Endodermal cell (in vitro differentiated cells): Measurements from ENCODE around the gene GFM1. TPM values are rescaled to one million over a fixed set of nuclear protein-coding genes. Genes with fewer than 3 reads are reported as not detected.

Source experiments
- DNase-seq: peaks from one replicate; pipeline ENCODE4 v3.0.0-alpha.2; 2017
- H3K27ac ChIP-seq: 2 replicates; pipeline ENCODE4 v1.5.1; 2013; ENCODE audit warnings: mild to moderate bottlenecking, low read depth, low read length, moderate library complexity
- H3K27me3 ChIP-seq: 2 replicates; pipeline ENCODE4 v1.6.1; 2013; ENCODE audit warnings: mild to moderate bottlenecking, low read length, moderate library complexity; ENCODE audit not compliant: insufficient read depth, control insufficient read depth, poor library complexity, severe bottlenecking
- H3K36me3 ChIP-seq: 2 replicates; pipeline ENCODE4 v1.7.0; 2013; ENCODE audit warnings: mild to moderate bottlenecking, low read length, moderate library complexity; ENCODE audit not compliant: control insufficient read depth, insufficient read depth
- H3K4me1 ChIP-seq: one replicate; pipeline ENCODE4 v1.7.0; 2013; ENCODE audit warnings: low read length; ENCODE audit not compliant: control insufficient read depth, insufficient read depth
- H3K4me3 ChIP-seq: 2 replicates; pipeline ENCODE4 v1.5.1; 2013; ENCODE audit warnings: mild to moderate bottlenecking, low read length, moderate library complexity
- H3K9ac ChIP-seq: 2 replicates; pipeline ENCODE4 v1.6.1; 2013; ENCODE audit warnings: mild to moderate bottlenecking, low read length, moderate library complexity; ENCODE audit not compliant: poor library complexity, severe bottlenecking; ENCODE audit errors: extremely low read depth
- H3K9me3 ChIP-seq: 2 replicates; pipeline ENCODE4 v1.6.1; 2013; ENCODE audit warnings: mild to moderate bottlenecking, low read length, moderate library complexity; ENCODE audit not compliant: control insufficient read depth
- H3K27ac Mint-ChIP-seq: 2 replicates; pipeline ENCODE4 v1.8.0; 2020; ENCODE audit warnings: mixed read lengths
- H3K27me3 Mint-ChIP-seq: 2 replicates; pipeline ENCODE4 v1.8.0; 2021; ENCODE audit warnings: mild to moderate bottlenecking, mixed read lengths; ENCODE audit not compliant: insufficient read depth
- H3K36me3 Mint-ChIP-seq: 2 replicates; pipeline ENCODE4 v1.8.0; 2020; ENCODE audit warnings: low read depth, mixed read lengths
- H3K4me1 Mint-ChIP-seq: 2 replicates; pipeline ENCODE4 v1.8.0; 2020; ENCODE audit warnings: mixed read lengths
- H3K4me3 Mint-ChIP-seq: 2 replicates; pipeline ENCODE4 v1.8.0; 2020; ENCODE audit warnings: mild to moderate bottlenecking, moderate library complexity, mixed read lengths
- H3K9me3 Mint-ChIP-seq: 2 replicates; pipeline ENCODE4 v1.8.0; 2020; ENCODE audit warnings: mild to moderate bottlenecking, mixed read lengths
- CTCF ChIP-seq: fragments of 200-600 bp; sonication (generic); conservative IDR thresholded peaks from 2 replicates; pipeline ENCODE4 v1.5.0; 2021; ENCODE audit warnings: antibody characterized with exemption, mild to moderate bottlenecking
- WGBS, 2 experiments: methylation state at CpG; one replicate each; pipeline versions ENCODE4 v1.1.5 to v1.1.7; 2013; ENCODE audit warnings: missing lambda C conversion rate in 2 of 2, mixed read lengths in 1 of 2; ENCODE audit not compliant: insufficient coverage in 1 of 2, insufficient read length in 1 of 2; 5-methylcytosine and 5-hydroxymethylcytosine counted together
- total RNA-seq, 2 donors: library from RNA; stranded (reverse); fragmentation: NEBNext Ultra II Directional in 1 of 2; extraction: Animal tissue kit (Norgen Biotek cat#: 25700) in 1 of 2; gene quantifications; 2 replicates in 1 of 2; 3 replicates in 1 of 2; pipeline ENCODE4 v1.2.1, GENCODE V29; 2021

Gene GFM1
- total RNA-seq, 2 donors from 2014 or later = 29.4 to 37.4 TPM

- Mint-ChIP-seq H3K4me1 (peaks cover 5% of the 10 kb centered on the region), H3K36me3 (no peaks in the 10 kb centered on the region), H3K9me3 (peaks cover 7% of the 10 kb centered on the region), H3K27ac (no peak overlapping the region), H3K27me3 (peaks cover 2% of the 10 kb centered on the region), H3K4me3 (no peak overlapping the region)
- no peak for DNase-seq
- Histone ChIP-seq H3K27ac (no peak overlapping the region), H3K4me3 (no peak overlapping the region), H3K9ac (no peak overlapping the region), H3K27me3 (no peaks in the 10 kb centered on the region), H3K9me3 (no peaks in the 10 kb centered on the region), H3K4me1 (no peaks in the 10 kb centered on the region), H3K36me3 (no peaks in the 10 kb centered on the region)
- no peak for TF ChIP-seq CTCF
- 94 to 97% methylated on average over 6 to 7 of the region's 7 CpGs for WGBS, 2 experiments
These were observed 3.7 kb upstream of the GFM1 start for GRCh38 chr3:158640646-158641045.

GRCh38 chr3:158642005-158642404 is 2.3 kb upstream of the GFM1 start:
- H3K27me3 ChIP-seq = no peaks in the 10 kb centered on the region
- H3K4me1 Mint-ChIP-seq = peaks cover 5% of the 10 kb centered on the region
- H3K9me3 ChIP-seq = no peaks in the 10 kb centered on the region
- no peak overlapping the region for H3K4me3 Mint-ChIP-seq
- peaks cover 2% of the 10 kb centered on the region for H3K27me3 Mint-ChIP-seq
- DNase-seq = no peak
- WGBS, 2 experiments = 83 to 98% methylated on average over 1 to 7 of the region's 7 CpGs
- no peak overlapping the region for H3K9ac ChIP-seq
- H3K9me3 Mint-ChIP-seq = peaks cover 7% of the 10 kb centered on the region
- no peak overlapping the region for H3K27ac Mint-ChIP-seq
- peaks cover 4% of the 10 kb centered on the region for H3K36me3 Mint-ChIP-seq
- no peak overlapping the region for H3K4me3 ChIP-seq
- H3K36me3 ChIP-seq = peaks cover 12% of the 10 kb centered on the region
- H3K27ac ChIP-seq = no peak overlapping the region
- TF ChIP-seq CTCF = no peak
- no peaks in the 10 kb centered on the region for H3K4me1 ChIP-seq

- no peak overlapping the region for H3K27ac Mint-ChIP-seq
These were observed 1.7 kb upstream of the GFM1 start for GRCh38 chr3:158642474-158643210.

More at GRCh38 chr3:158642474-158643210, 1.7 kb upstream of the GFM1 start:
- Histone ChIP-seq H3K9me3 (no peaks in the 10 kb centered on the region), H3K9ac (no peak overlapping the region), H3K4me1 (no peaks in the 10 kb centered on the region), H3K4me3 (no peak overlapping the region), H3K27me3 (no peaks in the 10 kb centered on the region), H3K27ac (no peak overlapping the region), H3K36me3 (peaks cover 18% of the 10 kb centered on the region)
- TF ChIP-seq CTCF = no peak
- peaks cover 11% of the 10 kb centered on the region for H3K36me3 Mint-ChIP-seq
- peaks cover 2% of the 10 kb centered on the region for H3K27me3 Mint-ChIP-seq
- H3K4me3 Mint-ChIP-seq = no peak overlapping the region
- WGBS, 2 experiments = 74 to 94% methylated on average over 2 to 6 of the region's 6 CpGs
- peaks cover 5% of the 10 kb centered on the region for H3K4me1 Mint-ChIP-seq
- peaks cover 7% of the 10 kb centered on the region for H3K9me3 Mint-ChIP-seq
- no peak for DNase-seq
